Fibroblast of skin of back (primary cell): ENCODE measurements around the gene SIK3.
"Not testable (repeated sequence)": the region's sequence is repeated elsewhere in the genome, so short reads cannot be mapped to it uniquely, and the experiment has no call there.

Source experiments
- DNase-seq: peaks from one replicate; pipeline ENCODE4 v3.0.0-alpha.2; 2013

Gene SIK3

GRCh38 chr11:117045196-117045595 is 53.0 kb downstream of the SIK3 start:
- peak; percentile 31 for DNase-seq

GRCh38 chr11:117044287-117045035 is 53.8 kb downstream of the SIK3 start:
- no peak for DNase-seq

- no peak for DNase-seq
Observed at GRCh38 chr11:117042689-117043088, 55.5 kb downstream of the SIK3 start.

- DNase-seq, result no peak
Observed at GRCh38 chr11:117039900-117040299, 58.3 kb downstream of the SIK3 start.

- DNase-seq, result no peak
Observed at GRCh38 chr11:117039270-117039669, 59.0 kb downstream of the SIK3 start.

GRCh38 chr11:117037975-117038350 is 60.3 kb downstream of the SIK3 start:
- no peak for DNase-seq

- no peak for DNase-seq
Observed at GRCh38 chr11:117037279-117037974, 60.8 kb downstream of the SIK3 start.

- DNase-seq, result no peak
Observed at GRCh38 chr11:117034901-117035300, 63.3 kb downstream of the SIK3 start.

GRCh38 chr11:117026593-117027330 is 71.5 kb downstream of the SIK3 start:
- peak; percentile 77 for DNase-seq

GRCh38 chr11:117023707-117024106 is 74.5 kb downstream of the SIK3 start:
- not testable (repeated sequence) for DNase-seq

GRCh38 chr11:117023178-117023577 is 75.0 kb downstream of the SIK3 start:
- no peak for DNase-seq

GRCh38 chr11:117022526-117022925 is 75.7 kb downstream of the SIK3 start:
- DNase-seq, result no peak

- DNase-seq, result no peak
Observed at GRCh38 chr11:117020869-117021564, 77.2 kb downstream of the SIK3 start.

- no peak for DNase-seq
Observed at GRCh38 chr11:117020287-117020686, 77.9 kb downstream of the SIK3 start.

- DNase-seq, result no peak
Observed at GRCh38 chr11:117019871-117020270, 78.4 kb downstream of the SIK3 start.

- DNase-seq, result no peak
Observed at GRCh38 chr11:117017456-117017855, 80.8 kb downstream of the SIK3 start.

GRCh38 chr11:117016747-117017146 is 81.5 kb downstream of the SIK3 start:
- DNase-seq, result no peak

- no peak for DNase-seq
Observed at GRCh38 chr11:117016246-117016645, 82.0 kb downstream of the SIK3 start.

- DNase-seq, result peak; percentile 84
Observed at GRCh38 chr11:117011541-117011898, 86.7 kb downstream of the SIK3 start.

- DNase-seq, result peak; percentile 95
Observed at GRCh38 chr11:117010808-117011540, 87.3 kb downstream of the SIK3 start.

GRCh38 chr11:117009905-117010605 is 88.2 kb downstream of the SIK3 start:
- DNase-seq, result peak; percentile 54

- DNase-seq, result no peak
Observed at GRCh38 chr11:117005758-117006157, 92.5 kb downstream of the SIK3 start.
